Thyroid gland (tissue), 4 donors: ENCODE results near the gene RIMS3. TPM values are rescaled to one million over a fixed set of nuclear protein-coding genes. Genes with fewer than 3 reads are reported as not detected.

Experiments used
- DNase-seq, 2 donors: peaks; one replicate each; pipeline ENCODE4 v3.0.0-alpha.2; 2019
- H3K27ac ChIP-seq, 3 donors: fragments of 200-600 bp; sonication (generic); 1 replicate in 2 of 3; 2 replicates in 1 of 3; pipeline ENCODE4 v1.5.1; 2016 to 2019; ENCODE audit warnings: mild to moderate bottlenecking in 1 of 3, moderate library complexity in 1 of 3
- H3K27me3 ChIP-seq: fragments of 200-600 bp; sonication (generic); one replicate; pipeline ENCODE4 v1.5.1; 2019
- H3K36me3 ChIP-seq, 2 donors: fragments of 200-600 bp; sonication (generic); one replicate each; pipeline ENCODE4 v1.5.1; 2016 to 2019
- H3K4me1 ChIP-seq, 2 donors: fragments of 200-600 bp; sonication (generic); one replicate each; pipeline ENCODE4 v1.5.1; 2017 to 2019
- H3K4me3 ChIP-seq, 3 donors: fragments of 200-600 bp; sonication (generic); replicated peaks in 1 of 3; 1 replicate in 2 of 3; 2 replicates in 1 of 3; pipeline ENCODE4 v1.5.1; 2016; ENCODE audit warnings: mild to moderate bottlenecking in 1 of 3
- H3K9me3 ChIP-seq: fragments of 200-600 bp; sonication (generic); one replicate; pipeline ENCODE4 v1.5.1; 2017
- CTCF ChIP-seq, 6 experiments: fragments of 200-600 bp in 3 of 6; fragments of 450-650 bp in 3 of 6; sonication (generic) in 3 of 6; IDR thresholded peaks; one replicate each; pipeline ENCODE4 v1.5.1; 2016 to 2019; ENCODE audit warnings: antibody characterized with exemption in 6 of 6, mild to moderate bottlenecking in 2 of 6, inconsistent platforms in 1 of 6, moderate library complexity in 1 of 6
- POLR2A ChIP-seq, 2 donors: fragments of 450-650 bp; IDR thresholded peaks; one replicate each; pipeline ENCODE4 v1.6.1; 2017; ENCODE audit warnings: antibody characterized with exemption in 2 of 2, mild to moderate bottlenecking in 2 of 2, moderate library complexity in 1 of 2
- WGBS, 2 donors: methylation state at CpG; one replicate each; pipeline ENCODE4 v1.1.5; 2017; 5-methylcytosine and 5-hydroxymethylcytosine counted together
- intact Hi-C: fragments of 100-400 bp; cut with DNase I; formaldehyde crosslinking; loops from one replicate; pipeline ENCODE4 v1.15.1; 2023
- total RNA-seq, 4 donors: library from RNA; depleted of rRNA; stranded (reverse); fragments of >200 nt; gene quantifications; one replicate each; pipeline ENCODE4 v1.2.3, GENCODE V29; 2016

The RIMS3 gene
- total RNA-seq, 4 donors from 2014 or later = 2.1 to 4.4 (median 3.5) TPM

GRCh38 chr1:40663324-40664166 lies 1.9 kb downstream of the RIMS3 start:
- TF ChIP-seq POLR2A (IDR thresholded peaks at IDR 0.05) (no peak), CTCF (IDR thresholded peaks at IDR 0.05) (no peak)
- DNase-seq = no peak
- H3K36me3 ChIP-seq = no peaks in the 10 kb centered on the region
- intact Hi-C loops = no loop called here
- 66 to 67% methylated on average over 7 to 8 of the region's 8 CpGs for WGBS, 2 donors
- H3K9me3 ChIP-seq = no peaks in the 10 kb centered on the region
- no peak overlapping the region for H3K27ac ChIP-seq
- peaks cover 0 to 7% of the 10 kb centered on the region in 2 donors for H3K4me1 ChIP-seq
- H3K4me3 ChIP-seq = no peak overlapping the region
- H3K27me3 ChIP-seq = no peaks in the 10 kb centered on the region

GRCh38 chr1:40662864-40663263 lies 2.6 kb downstream of the RIMS3 start:
- no peak for DNase-seq
- TF ChIP-seq CTCF (IDR thresholded peaks at IDR 0.05) (no peak), POLR2A (IDR thresholded peaks at IDR 0.05) (no peak)
- no peaks in the 10 kb centered on the region for H3K27me3 ChIP-seq
- no peaks in the 10 kb centered on the region for H3K9me3 ChIP-seq
- H3K27ac ChIP-seq = no peak overlapping the region
- H3K4me1 ChIP-seq = peaks cover 0 to 7% of the 10 kb centered on the region in 2 donors
- 79 to 83% methylated on average over 4 of the region's 4 CpGs for WGBS, 2 donors
- no peaks in the 10 kb centered on the region for H3K36me3 ChIP-seq
- intact Hi-C loops = no loop called here
- no peak overlapping the region for H3K4me3 ChIP-seq

GRCh38 chr1:40662151-40662550 lies 3.3 kb downstream of the RIMS3 start:
- H3K4me1 ChIP-seq = peaks cover 0 to 7% of the 10 kb centered on the region in 2 donors
- H3K27me3 ChIP-seq = no peaks in the 10 kb centered on the region
- 84 to 89% methylated on average over 6 of the region's 6 CpGs for WGBS, 2 donors
- no peak for TF ChIP-seq POLR2A (IDR thresholded peaks at IDR 0.05)
- no peak for TF ChIP-seq CTCF (IDR thresholded peaks at IDR 0.05)
- H3K27ac ChIP-seq = no peak overlapping the region
- intact Hi-C loops = no loop called here
- DNase-seq = no peak
- H3K36me3 ChIP-seq = no peaks in the 10 kb centered on the region
- H3K9me3 ChIP-seq = no peaks in the 10 kb centered on the region
- no peak overlapping the region for H3K4me3 ChIP-seq

GRCh38 chr1:40661678-40662077 lies 3.8 kb downstream of the RIMS3 start:
- 68 to 75% methylated on average over 5 of the region's 5 CpGs for WGBS, 2 donors
- peaks cover 0 to 7% of the 10 kb centered on the region in 2 donors for H3K4me1 ChIP-seq
- intact Hi-C loops = no loop called here
- no peaks in the 10 kb centered on the region for H3K27me3 ChIP-seq
- no peak overlapping the region for H3K4me3 ChIP-seq
- no peak for DNase-seq
- no peak overlapping the region for H3K27ac ChIP-seq
- TF ChIP-seq CTCF (IDR thresholded peaks at IDR 0.05) (no peak), POLR2A (IDR thresholded peaks at IDR 0.05) (no peak)
- no peaks in the 10 kb centered on the region for H3K36me3 ChIP-seq
- H3K9me3 ChIP-seq = no peaks in the 10 kb centered on the region

- H3K27me3 ChIP-seq = no peaks in the 10 kb centered on the region
- intact Hi-C loops = no loop called here
- TF ChIP-seq POLR2A (IDR thresholded peaks at IDR 0.05) (no peak), CTCF (IDR thresholded peaks at IDR 0.05) (no peak)
- H3K27ac ChIP-seq = no peak overlapping the region
- no peak for DNase-seq
- no peaks in the 10 kb centered on the region for H3K4me1 ChIP-seq
- no peaks in the 10 kb centered on the region for H3K36me3 ChIP-seq
- WGBS, 2 donors = 70 to 71% methylated on average over 7 of the region's 7 CpGs
- no peaks in the 10 kb centered on the region for H3K9me3 ChIP-seq
- no peak overlapping the region for H3K4me3 ChIP-seq
These were observed 5.9 kb downstream of the RIMS3 start for GRCh38 chr1:40659649-40659947.
